Panc1 (cell line): Measurements from ENCODE around the gene ARHGEF6.

Experiments
- CTCF ChIP-seq: fragments of 450-650 bp; IDR thresholded peaks from 2 replicates; pipeline ENCODE4 v1.5.1; 2017; ENCODE audit warnings: mild to moderate bottlenecking
- POLR2AphosphoS5 ChIP-seq: IDR thresholded peaks from 2 replicates; pipeline ENCODE4 v1.6.1; 2012; ENCODE audit warnings: mild to moderate bottlenecking, low read depth, low read length, moderate library complexity
- SIN3A ChIP-seq: IDR thresholded peaks from 2 replicates; pipeline ENCODE4 v1.6.1; 2012; ENCODE audit warnings: low read depth, mild to moderate bottlenecking, low read length, moderate library complexity, borderline replicate concordance; ENCODE audit not compliant: insufficient read depth

GRCh38 chrX:136626237-136626636 lies 154.5 kb downstream of the ARHGEF6 start:
- TF ChIP-seq CTCF (no peak), POLR2AphosphoS5 (no peak), SIN3A (no peak)
